Right atrium auricular region (tissue), 2 donors: ENCODE results near the gene RNPEPL1. TPM values are rescaled to one million over a fixed set of nuclear protein-coding genes. Genes with fewer than 3 reads are reported as not detected.
"Not testable (repeated sequence)": the region's sequence is repeated elsewhere in the genome, so short reads cannot be mapped to it uniquely, and the experiment has no call there.

Source experiments
- DNase-seq: peaks from one replicate; pipeline ENCODE4 v3.0.0-alpha.2; 2019; ENCODE audit warnings: low spot score
- H3K27ac ChIP-seq, 2 donors: fragments of 200-600 bp; sonication (generic); 1 replicate in 1 of 2; 2 replicates in 1 of 2; pipeline ENCODE4 v1.5.1; 2016 to 2019
- H3K27me3 ChIP-seq, 2 donors: fragments of 200-600 bp; sonication (generic); one replicate each; pipeline versions ENCODE4 v1.5.1 to v1.6.0; 2017 to 2019
- H3K36me3 ChIP-seq: fragments of 200-600 bp; sonication (generic); one replicate; pipeline ENCODE4 v1.5.1; 2016
- H3K4me1 ChIP-seq, 2 donors: fragments of 200-600 bp; sonication (generic); one replicate each; pipeline versions ENCODE4 v1.5.1 to v1.6.0; 2017 to 2019
- H3K4me3 ChIP-seq, 2 donors: fragments of 200-600 bp; sonication (generic); 1 replicate in 1 of 2; 2 replicates in 1 of 2; pipeline ENCODE4 v1.5.1; 2017 to 2019; ENCODE audit warnings: mild to moderate bottlenecking in 1 of 2, moderate library complexity in 1 of 2
- H3K9me3 ChIP-seq, 2 donors: fragments of 200-600 bp; sonication (generic); one replicate each; pipeline ENCODE4 v1.5.1; 2019
- total RNA-seq, 2 donors: library from RNA; depleted of rRNA; stranded (reverse); fragments of >200 nt; gene quantifications; one replicate each; pipeline ENCODE4 v1.1.0, GENCODE V29; 2016
- TF ChIP-seq, protein P1 (sequence below), 2 donors: fragments of 200-600 bp; sonication (generic); IDR thresholded peaks; one replicate each; pipeline ENCODE4 v1.5.1; 2019; ENCODE audit warnings: antibody characterized with exemption in 2 of 2

Gene RNPEPL1
- total RNA-seq, 2 donors from 2014 or later: 62.0 to 76.3 TPM

DNA sequence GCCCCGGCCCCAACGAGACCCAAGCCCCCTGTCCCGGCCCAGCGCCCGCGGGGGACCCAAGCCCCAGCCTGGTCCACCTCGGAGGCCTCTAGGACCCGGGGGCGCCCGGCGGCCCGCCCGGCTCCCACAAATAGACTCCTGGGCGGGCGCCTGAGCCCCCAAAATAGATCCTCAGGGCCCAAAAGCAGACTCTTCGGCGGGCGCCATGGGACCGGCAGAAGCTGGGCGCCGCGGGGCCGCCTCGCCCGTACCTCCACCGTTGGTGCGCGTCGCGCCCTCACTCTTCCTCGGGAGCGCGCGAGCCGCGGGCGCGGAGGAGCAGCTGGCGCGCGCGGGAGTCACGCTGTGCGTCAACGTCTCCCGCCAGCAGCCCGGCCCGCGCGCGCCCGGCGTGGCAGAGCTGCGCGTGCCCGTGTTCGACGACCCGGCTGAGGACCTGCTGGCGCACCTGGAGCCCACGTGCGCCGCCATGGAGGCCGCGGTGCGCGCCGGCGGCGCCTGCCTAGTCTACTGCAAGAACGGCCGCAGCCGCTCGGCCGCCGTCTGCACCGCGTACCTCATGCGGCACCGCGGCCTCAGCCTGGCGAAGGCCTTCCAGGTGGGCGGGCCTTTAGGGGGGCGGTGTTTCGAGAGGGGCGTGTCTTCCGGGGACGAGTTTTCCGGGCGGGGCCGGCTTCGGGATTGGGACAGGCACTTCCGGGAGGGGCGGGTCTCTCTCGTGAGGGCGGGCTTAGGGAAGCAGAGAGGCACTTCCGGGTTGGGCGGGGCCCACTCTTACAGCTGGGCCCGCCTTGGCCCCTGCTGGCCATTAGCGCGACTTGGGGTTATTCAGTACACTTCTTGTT is 7.6 kb upstream of the RNPEPL1 start:
- H3K4me1 ChIP-seq: peaks cover 0 to 53% of the 10 kb centered on the region in 2 donors

GRCh38 chr2:240561325-240561971 is 6.8 kb upstream of the RNPEPL1 start:
- H3K4me3 ChIP-seq: peak overlapping the region; percentile 91 to 93
- no peaks in the 10 kb centered on the region for H3K9me3 ChIP-seq
- DNase-seq: peak; percentile 59
- H3K27ac ChIP-seq: peak overlapping the region; percentile 100
- H3K27me3 ChIP-seq: no peaks in the 10 kb centered on the region
- TF ChIP-seq, protein P1, sequence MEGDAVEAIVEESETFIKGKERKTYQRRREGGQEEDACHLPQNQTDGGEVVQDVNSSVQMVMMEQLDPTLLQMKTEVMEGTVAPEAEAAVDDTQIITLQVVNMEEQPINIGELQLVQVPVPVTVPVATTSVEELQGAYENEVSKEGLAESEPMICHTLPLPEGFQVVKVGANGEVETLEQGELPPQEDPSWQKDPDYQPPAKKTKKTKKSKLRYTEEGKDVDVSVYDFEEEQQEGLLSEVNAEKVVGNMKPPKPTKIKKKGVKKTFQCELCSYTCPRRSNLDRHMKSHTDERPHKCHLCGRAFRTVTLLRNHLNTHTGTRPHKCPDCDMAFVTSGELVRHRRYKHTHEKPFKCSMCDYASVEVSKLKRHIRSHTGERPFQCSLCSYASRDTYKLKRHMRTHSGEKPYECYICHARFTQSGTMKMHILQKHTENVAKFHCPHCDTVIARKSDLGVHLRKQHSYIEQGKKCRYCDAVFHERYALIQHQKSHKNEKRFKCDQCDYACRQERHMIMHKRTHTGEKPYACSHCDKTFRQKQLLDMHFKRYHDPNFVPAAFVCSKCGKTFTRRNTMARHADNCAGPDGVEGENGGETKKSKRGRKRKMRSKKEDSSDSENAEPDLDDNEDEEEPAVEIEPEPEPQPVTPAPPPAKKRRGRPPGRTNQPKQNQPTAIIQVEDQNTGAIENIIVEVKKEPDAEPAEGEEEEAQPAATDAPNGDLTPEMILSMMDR (IDR thresholded peaks at IDR 0.05): no peak
- H3K4me1 ChIP-seq: peaks cover 0 to 59% of the 10 kb centered on the region in 2 donors
- no peaks in the 10 kb centered on the region for H3K36me3 ChIP-seq

More for the DNA sequence above, 7.6 kb upstream of the RNPEPL1 start:
- H3K36me3 ChIP-seq: no peaks in the 10 kb centered on the region
- H3K4me3 ChIP-seq: peak overlapping the region; percentile 91 to 93
- H3K27ac ChIP-seq: peak overlapping the region; percentile 100
- H3K27me3 ChIP-seq: no peaks in the 10 kb centered on the region
- DNase-seq: peak; percentile 99
- TF ChIP-seq, protein P1 (IDR thresholded peaks at IDR 0.05): peak in 1 of 2 donors; percentile 42
- no peaks in the 10 kb centered on the region for H3K9me3 ChIP-seq

DNA sequence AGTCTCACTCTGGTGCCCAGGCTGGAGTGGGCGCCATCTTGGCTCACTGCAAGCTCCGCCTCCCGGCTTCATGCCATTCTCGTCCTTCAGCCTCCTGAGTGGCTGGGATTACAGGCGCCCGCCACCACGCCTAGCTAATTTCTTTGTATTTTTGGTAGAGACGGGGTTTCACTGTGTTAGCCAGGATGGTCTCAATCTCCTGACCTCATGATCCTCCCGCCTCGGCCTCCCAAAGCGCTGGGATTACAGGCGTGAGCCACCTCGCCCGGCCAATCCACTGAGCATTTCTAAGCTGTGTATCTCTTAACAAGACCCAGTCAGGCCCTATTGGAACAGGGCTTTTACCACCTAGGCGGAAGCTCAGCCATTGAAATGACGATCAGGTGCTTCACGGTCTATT is 5.1 kb upstream of the RNPEPL1 start:
- not testable (repeated sequence) for H3K27ac ChIP-seq
- peak; percentile 34 for DNase-seq

GRCh38 chr2:240563951-240564560 is 4.2 kb upstream of the RNPEPL1 start:
- no peaks in the 10 kb centered on the region for H3K36me3 ChIP-seq
- no peaks in the 10 kb centered on the region for H3K27me3 ChIP-seq
- TF ChIP-seq, protein P1 (IDR thresholded peaks at IDR 0.05): no peak
- no peak overlapping the region for H3K4me3 ChIP-seq
- peak overlapping the region in 1 of 2 donors; percentile 3 for H3K27ac ChIP-seq
- H3K4me1 ChIP-seq: peaks cover 0 to 56% of the 10 kb centered on the region in 2 donors
- no peaks in the 10 kb centered on the region for H3K9me3 ChIP-seq
- peak; percentile 38 for DNase-seq

More for the DNA sequence above, 5.1 kb upstream of the RNPEPL1 start:
- not testable (repeated sequence) for H3K4me3 ChIP-seq, H3K9me3 ChIP-seq, H3K36me3 ChIP-seq, H3K27me3 ChIP-seq
- peaks cover 0 to 59% of the 10 kb centered on the region in 2 donors for H3K4me1 ChIP-seq

DNA sequence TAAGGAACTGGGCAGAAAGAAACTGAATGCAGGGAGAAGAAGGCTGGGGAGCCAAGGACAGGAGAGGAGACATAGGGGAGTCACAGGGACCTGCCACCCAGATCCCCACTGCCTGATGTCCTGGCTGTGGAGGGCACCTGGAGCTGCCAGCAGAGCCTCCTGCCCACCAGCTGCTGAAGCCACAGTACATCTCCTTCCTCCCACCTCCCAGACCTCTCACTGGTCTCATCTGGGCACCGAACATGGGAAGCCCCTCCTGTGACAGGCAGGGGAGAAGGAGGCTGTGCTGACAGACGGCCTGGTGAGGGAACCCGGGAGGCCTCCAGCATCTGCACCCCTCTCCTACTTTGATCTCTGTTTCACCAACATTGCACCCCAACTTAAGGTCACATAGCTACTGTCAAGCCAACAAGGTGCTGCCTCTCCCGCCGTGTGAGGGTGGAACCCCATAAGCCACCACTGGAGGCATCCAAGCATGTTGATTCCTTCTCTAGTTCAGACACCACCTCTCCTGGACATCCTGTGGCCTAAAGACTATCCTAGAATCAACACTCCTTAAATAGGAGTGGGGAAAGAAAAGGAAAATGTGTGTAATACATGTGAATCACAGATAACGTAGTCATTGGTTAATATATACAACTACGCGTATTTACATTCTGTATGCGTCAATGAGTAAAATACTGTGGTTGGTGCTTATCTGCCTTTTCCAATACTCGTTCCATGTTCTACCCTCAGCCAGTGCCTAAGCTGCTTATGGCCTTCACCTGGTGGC is 3.5 kb upstream of the RNPEPL1 start:
- Histone ChIP-seq H3K9me3 (no peaks in the 10 kb centered on the region), H3K36me3 (no peaks in the 10 kb centered on the region), H3K27me3 (no peaks in the 10 kb centered on the region), H3K4me1 (peaks cover 0 to 56% of the 10 kb centered on the region in 2 donors), H3K4me3 (no peak overlapping the region), H3K27ac (peak overlapping the region; percentile 92 to 95)
- TF ChIP-seq, protein P1 (IDR thresholded peaks at IDR 0.05): no peak
- DNase-seq: peak; percentile 40
